ENCODE results near the gene FBF1.
A peak's percentile ranks its signal among the peaks of the same experiment; 100 is the strongest.

The FBF1 gene

GRCh38 chr17:75896415-75897159 lies 44.3 kb downstream of the FBF1 start, which contains the start of gene TRIM65:
Gene TRIM65, minus strand, starts transcription at chr17:75896951. Its CDS starts 14 bp downstream, at chr17:75896937.
- peak within 1 kb of the TSS; percentile 96 for H3K27ac ChIP-seq
- TF ChIP-seq CTCF (conservative IDR thresholded peaks at IDR 0.05) = peak; percentile 57

- peak overlapping the region; percentile 96 for H3K27ac ChIP-seq
- TF ChIP-seq CTCF (conservative IDR thresholded peaks at IDR 0.05) = peak; percentile 39
Measured at GRCh38 chr17:75895370-75896155, 45.3 kb downstream of the FBF1 start.

GRCh38 chr17:75894049-75894733 lies 46.7 kb downstream of the FBF1 start:
- TF ChIP-seq CTCF (conservative IDR thresholded peaks at IDR 0.05) = no peak
- H3K27ac ChIP-seq = peak overlapping the region; percentile 96; the same call in 1 of the 2 replicates

- TF ChIP-seq CTCF (conservative IDR thresholded peaks at IDR 0.05) = no peak
- H3K27ac ChIP-seq = no peak overlapping the region
Measured at GRCh38 chr17:75893305-75894048, 47.4 kb downstream of the FBF1 start.

GRCh38 chr17:75892556-75893224 lies 48.2 kb downstream of the FBF1 start:
- H3K27ac ChIP-seq = peak overlapping the region; percentile 15; the same call in 1 of the 2 replicates
- TF ChIP-seq CTCF (conservative IDR thresholded peaks at IDR 0.05) = no peak

- peak overlapping the region; percentile 15; the same call in 1 of the 2 replicates for H3K27ac ChIP-seq
- TF ChIP-seq CTCF (conservative IDR thresholded peaks at IDR 0.05) = no peak
Measured at GRCh38 chr17:75891605-75892555, 49.0 kb downstream of the FBF1 start.

All from VCaP (cell line).